ENCODE results near the gene ATN1.

The ATN1 gene

GRCh38 chr12:6939191-6939540 is 11.4 kb downstream of the ATN1 start (continued):
- no peak for TF ChIP-seq ZNF513 (tag by site-specific recombination; IDR thresholded peaks at IDR 0.05)
- TF ChIP-seq, protein P1, sequence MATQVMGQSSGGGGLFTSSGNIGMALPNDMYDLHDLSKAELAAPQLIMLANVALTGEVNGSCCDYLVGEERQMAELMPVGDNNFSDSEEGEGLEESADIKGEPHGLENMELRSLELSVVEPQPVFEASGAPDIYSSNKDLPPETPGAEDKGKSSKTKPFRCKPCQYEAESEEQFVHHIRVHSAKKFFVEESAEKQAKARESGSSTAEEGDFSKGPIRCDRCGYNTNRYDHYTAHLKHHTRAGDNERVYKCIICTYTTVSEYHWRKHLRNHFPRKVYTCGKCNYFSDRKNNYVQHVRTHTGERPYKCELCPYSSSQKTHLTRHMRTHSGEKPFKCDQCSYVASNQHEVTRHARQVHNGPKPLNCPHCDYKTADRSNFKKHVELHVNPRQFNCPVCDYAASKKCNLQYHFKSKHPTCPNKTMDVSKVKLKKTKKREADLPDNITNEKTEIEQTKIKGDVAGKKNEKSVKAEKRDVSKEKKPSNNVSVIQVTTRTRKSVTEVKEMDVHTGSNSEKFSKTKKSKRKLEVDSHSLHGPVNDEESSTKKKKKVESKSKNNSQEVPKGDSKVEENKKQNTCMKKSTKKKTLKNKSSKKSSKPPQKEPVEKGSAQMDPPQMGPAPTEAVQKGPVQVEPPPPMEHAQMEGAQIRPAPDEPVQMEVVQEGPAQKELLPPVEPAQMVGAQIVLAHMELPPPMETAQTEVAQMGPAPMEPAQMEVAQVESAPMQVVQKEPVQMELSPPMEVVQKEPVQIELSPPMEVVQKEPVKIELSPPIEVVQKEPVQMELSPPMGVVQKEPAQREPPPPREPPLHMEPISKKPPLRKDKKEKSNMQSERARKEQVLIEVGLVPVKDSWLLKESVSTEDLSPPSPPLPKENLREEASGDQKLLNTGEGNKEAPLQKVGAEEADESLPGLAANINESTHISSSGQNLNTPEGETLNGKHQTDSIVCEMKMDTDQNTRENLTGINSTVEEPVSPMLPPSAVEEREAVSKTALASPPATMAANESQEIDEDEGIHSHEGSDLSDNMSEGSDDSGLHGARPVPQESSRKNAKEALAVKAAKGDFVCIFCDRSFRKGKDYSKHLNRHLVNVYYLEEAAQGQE (tag by site-specific recombination; IDR thresholded peaks at IDR 0.05) = no peak
- TF ChIP-seq MEIS1 (CRISPR knock-in tag; IDR thresholded peaks at IDR 0.05; ENCODE audit: borderline replicate concordance) = no peak
- TF ChIP-seq ZNF544 (tag by site-specific recombination; IDR thresholded peaks at IDR 0.05) = no peak
- TF ChIP-seq ZNF341 (tag by site-specific recombination; IDR thresholded peaks at IDR 0.05; ENCODE audit: low read depth) = no peak
- TF ChIP-seq KLF7 (tag by site-specific recombination; IDR thresholded peaks at IDR 0.05; ENCODE audit: borderline replicate concordance) = no peak

GRCh38 chr12:6941267-6941666 is 13.5 kb downstream of the ATN1 start:
- no peak for TF ChIP-seq ZNF362 (tag by site-specific recombination; IDR thresholded peaks at IDR 0.05)
- peak; percentile 41; the same call in 1 of the 2 replicates for TF ChIP-seq ZNF600 (tag by site-specific recombination; IDR thresholded peaks at IDR 0.05)
- no peak for TF ChIP-seq ZNF830 (tag by site-specific recombination; IDR thresholded peaks at IDR 0.05; ENCODE audit: low read depth)
- no peak for TF ChIP-seq ZNF664 (tag by site-specific recombination; IDR thresholded peaks at IDR 0.05)
- peak; percentile 77 for TF ChIP-seq ZBTB44 (tag by site-specific recombination; IDR thresholded peaks at IDR 0.05)
- TF ChIP-seq, protein P2, sequence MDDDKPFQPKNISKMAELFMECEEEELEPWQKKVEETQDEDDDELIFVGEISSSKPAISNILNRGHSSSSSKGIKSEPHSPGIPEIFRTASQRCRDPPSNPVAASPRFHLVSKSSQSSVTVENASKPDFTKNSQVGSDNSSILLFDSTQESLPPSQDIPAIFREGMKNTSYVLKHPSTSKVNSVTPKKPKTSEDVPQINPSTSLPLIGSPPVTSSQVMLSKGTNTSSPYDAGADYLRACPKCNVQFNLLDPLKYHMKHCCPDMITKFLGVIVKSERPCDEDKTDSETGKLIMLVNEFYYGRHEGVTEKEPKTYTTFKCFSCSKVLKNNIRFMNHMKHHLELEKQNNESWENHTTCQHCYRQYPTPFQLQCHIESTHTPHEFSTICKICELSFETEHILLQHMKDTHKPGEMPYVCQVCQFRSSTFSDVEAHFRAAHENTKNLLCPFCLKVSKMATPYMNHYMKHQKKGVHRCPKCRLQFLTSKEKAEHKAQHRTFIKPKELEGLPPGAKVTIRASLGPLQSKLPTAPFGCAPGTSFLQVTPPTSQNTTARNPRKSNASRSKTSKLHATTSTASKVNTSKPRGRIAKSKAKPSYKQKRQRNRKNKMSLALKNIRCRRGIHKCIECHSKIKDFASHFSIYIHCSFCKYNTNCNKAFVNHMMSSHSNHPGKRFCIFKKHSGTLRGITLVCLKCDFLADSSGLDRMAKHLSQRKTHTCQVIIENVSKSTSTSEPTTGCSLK (tag by site-specific recombination; IDR thresholded peaks at IDR 0.05) = no peak
- TF ChIP-seq ZNF626 (tag by site-specific recombination; IDR thresholded peaks at IDR 0.05) = no peak
- CTCF ChIA-PET = interaction anchor here (0.6 to 2.5 kb wide), 4 partner anchors 17 to 172 kb away, joined by 3 to 10 read pairs (median 6); partner anchors contain the start of gene SPSB2
- POLR2A ChIA-PET = interaction anchor here (0.7 to 3.0 kb wide), 3 partner anchors 16 to 72 kb away, joined by 3 to 18 read pairs (median 3); no protein-coding TSS in a partner anchor
- peaks cover 17% of the 10 kb centered on the region for H3K4me1 ChIP-seq (ENCODE audit: control insufficient read depth, insufficient read depth, low read length)
- H3K36me3 ChIP-seq (ENCODE audit: control insufficient read depth in 2 of 2, insufficient read depth in 1 of 2, low read length in 2 of 2) = peaks cover 16 to 47% of the 10 kb centered on the region in 2 experiments; a peak in 2 of 3 replicates
- H3K9me3 ChIP-seq (ENCODE audit: control insufficient read depth, insufficient read depth, low read depth, low read length) = no peaks in the 10 kb centered on the region
- no peak overlapping the region for H3K4me3 ChIP-seq (ENCODE audit: low read depth, low read length)
- no peak overlapping the region for H3K27ac ChIP-seq (ENCODE audit: extremely low read depth, low read depth, low read length)
